PFSK-1 (cell line): Measurements from ENCODE around the gene INKA2.

ENCODE experiments used
- FOXP2 ChIP-seq: optimal IDR thresholded peaks from 2 replicates; pipeline ENCODE3; 2011; ENCODE audit warnings: borderline replicate concordance, control low read depth, inconsistent platforms; ENCODE audit not compliant: insufficient read depth; ENCODE audit errors: extremely low read length, extremely low read depth
- POLR2AphosphoS5 ChIP-seq: IDR thresholded peaks from 2 replicates; pipeline ENCODE4 v1.6.1; 2012; ENCODE audit warnings: low read depth, mild to moderate bottlenecking, control low read depth, low read length, moderate library complexity
- SIN3A ChIP-seq: IDR thresholded peaks from 2 replicates; pipeline ENCODE4 v1.6.1; 2012; ENCODE audit warnings: mild to moderate bottlenecking, low read length, moderate library complexity, borderline replicate concordance; ENCODE audit not compliant: insufficient read depth
- TAF1 ChIP-seq: IDR thresholded peaks from 2 replicates; pipeline ENCODE4 v1.6.1; 2012; ENCODE audit warnings: low read length, control low read depth, borderline replicate concordance; ENCODE audit not compliant: insufficient read depth

DNA sequence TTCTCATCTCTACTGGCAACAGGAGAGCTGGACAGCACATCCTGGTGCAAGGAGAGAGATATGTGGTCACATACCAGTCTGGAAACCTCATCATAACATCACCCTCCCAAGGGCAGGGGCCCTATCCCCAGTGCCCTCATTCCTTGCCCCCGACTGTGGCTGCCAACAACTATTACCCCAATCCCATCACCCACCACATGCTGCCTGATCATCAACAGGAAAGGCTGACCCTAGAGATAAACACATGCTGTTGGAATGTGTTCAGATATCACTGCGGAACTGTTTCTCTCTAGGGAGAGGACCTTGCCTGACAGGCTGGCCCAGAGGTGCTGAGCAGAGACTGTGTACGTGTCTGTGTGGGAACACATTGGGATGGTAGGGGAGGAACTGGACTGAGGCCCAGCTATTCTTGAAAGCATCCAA lies 4.5 kb upstream of the INKA2 start:
- TF ChIP-seq SIN3A (no peak), FOXP2 (no peak), TAF1 (no peak), POLR2AphosphoS5 (no peak)
